Non-pigmented ciliary epithelial cell (primary cell): Measurements from ENCODE around the gene FNDC11.
"Not testable (repeated sequence)": the region's sequence is repeated elsewhere in the genome, so short reads cannot be mapped to it uniquely, and the experiment has no call there.

Experiments used
- DNase-seq: peaks from one replicate; pipeline ENCODE4 v3.0.0-alpha.2; 2010; ENCODE audit warnings: low read depth

The FNDC11 gene

DNA sequence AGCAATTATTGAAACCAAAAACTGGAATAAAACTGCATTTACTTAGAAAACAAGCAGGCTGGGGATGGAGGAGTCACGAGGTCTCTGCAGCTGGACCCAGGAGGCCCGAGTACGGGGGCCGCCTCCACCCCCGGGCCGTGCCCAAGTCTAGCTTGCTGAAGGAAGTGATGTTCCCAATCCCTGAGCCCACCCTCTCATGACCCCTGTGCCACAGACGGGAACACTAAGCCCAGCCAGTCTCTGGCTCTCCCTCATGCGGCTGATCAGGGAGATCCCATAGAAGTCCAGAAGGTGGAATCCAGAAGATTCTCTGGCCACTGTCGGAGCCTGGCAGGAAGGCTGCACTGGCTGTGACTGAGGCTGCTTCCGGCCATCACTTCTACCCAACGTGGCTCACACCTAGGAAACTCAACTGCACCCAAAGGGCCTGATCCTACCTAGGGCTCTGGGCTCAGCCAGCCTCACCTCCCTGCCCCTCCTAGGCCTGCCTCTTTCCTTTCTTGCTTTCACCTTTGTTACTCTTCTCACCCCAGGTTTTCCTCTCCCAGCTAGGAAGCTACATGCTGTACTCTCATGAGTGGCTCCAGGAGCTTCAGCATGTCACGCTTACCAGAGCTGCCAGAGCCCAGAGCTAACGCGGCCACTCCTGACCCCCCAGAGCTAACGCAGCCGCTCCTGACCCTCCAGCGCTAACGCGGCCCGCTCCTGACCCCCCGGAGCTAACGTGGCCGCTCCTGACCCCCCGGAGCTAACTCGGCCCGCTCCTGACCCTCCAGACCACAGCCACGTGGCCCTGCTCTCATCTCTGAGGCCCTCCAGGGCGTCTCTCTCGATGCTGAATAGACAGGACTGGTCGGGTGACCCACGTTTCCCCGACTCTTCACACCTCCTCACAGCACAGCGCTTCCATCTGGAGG is 44.8 kb downstream of the FNDC11 start:
- DNase-seq, result no peak

- DNase-seq, result no peak
Observed at GRCh38 chr20:63599396-63600050, 45.6 kb downstream of the FNDC11 start.

- not testable (repeated sequence) for DNase-seq
Observed at GRCh38 chr20:63601679-63602078, 47.7 kb downstream of the FNDC11 start.

DNA sequence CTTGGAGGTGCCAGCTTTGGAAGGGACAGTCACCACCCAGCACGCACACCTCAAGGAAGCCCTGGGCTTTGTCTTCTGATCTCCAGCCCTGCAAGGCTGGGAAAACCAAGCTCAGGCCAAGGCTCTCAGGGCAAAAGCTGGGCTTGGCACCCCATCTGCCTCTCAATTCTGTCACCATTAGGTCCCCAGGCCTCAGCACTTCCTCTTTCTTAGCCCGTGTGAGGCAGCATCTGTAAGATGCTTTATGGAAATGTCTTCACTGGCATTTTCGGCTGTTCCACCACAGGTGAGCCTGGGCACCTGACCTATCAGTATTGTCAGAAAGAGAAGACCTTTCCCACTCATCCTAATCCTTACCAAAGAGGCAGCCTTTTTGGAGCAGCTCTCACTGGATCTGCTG is 48.4 kb downstream of the FNDC11 start:
- no peak for DNase-seq
